NCI-H82 treated with DMSO at 0.1 percent for 48 hours (cell line): ENCODE data around the gene ACTBL2.
"Not testable (repeated sequence)": the region's sequence is repeated elsewhere in the genome, so short reads cannot be mapped to it uniquely, and the experiment has no call there.

Source experiments
- DNase-seq: peaks from one replicate; lab custom pipeline; 2025; ENCODE audit not compliant: unreplicated experiment; lab: John Stamatoyannopoulos, UW

ACTBL2 gene

DNA sequence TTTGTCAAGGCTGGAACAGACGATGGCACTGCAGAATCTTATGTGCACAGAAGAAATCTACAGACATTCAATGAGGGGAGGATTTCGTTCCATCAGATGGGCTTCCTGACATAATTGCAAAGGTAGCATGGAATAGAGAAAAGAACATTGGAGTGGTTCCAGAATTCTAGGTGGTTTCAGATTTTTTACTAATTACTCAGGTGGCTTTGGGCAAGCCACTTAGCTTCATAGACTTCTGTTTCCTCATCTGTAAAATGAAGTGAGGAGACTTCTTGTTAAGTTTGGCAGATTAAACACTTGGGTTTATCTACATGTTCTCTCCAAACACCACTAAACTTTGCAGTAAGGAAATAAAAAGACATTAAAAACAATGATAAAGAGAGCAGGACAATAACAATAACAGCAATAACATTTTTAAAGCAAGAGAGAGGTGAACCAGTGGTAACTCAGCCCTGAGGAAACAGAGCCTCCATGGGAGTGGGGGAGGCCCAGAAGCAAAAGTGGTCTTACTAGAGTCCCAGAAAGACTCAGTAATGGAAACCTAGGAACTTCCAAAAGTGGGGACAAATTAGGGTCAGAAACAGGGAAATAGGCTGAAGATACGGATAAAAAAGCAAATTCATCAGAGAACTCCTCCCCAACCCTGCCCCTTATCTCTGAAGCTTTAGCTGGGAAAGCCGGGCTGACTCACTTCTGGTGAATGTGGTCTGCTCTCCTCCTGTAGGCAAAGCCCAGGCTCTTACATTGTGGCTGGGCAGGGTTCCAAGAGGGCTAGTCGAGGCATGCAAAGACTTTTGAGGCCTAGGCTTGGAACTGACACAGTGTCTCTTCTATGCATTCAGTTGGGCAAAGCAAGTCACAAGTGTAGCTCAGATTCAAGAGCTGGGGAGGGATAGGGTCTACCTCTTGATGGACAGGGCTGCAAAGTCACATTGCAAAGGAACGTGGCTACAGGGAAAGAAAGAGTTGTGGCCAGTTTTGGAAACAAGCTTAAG, 11.8 kb upstream of the ACTBL2 start:
- DNase-seq = no peak

- no peak for DNase-seq
Measured at GRCh38 chr5:57493034-57493433, 10.4 kb upstream of the ACTBL2 start.

GRCh38 chr5:57492632-57493031, 10.0 kb upstream of the ACTBL2 start:
- no peak for DNase-seq

GRCh38 chr5:57491369-57491965, 8.9 kb upstream of the ACTBL2 start:
- DNase-seq = no peak

DNA sequence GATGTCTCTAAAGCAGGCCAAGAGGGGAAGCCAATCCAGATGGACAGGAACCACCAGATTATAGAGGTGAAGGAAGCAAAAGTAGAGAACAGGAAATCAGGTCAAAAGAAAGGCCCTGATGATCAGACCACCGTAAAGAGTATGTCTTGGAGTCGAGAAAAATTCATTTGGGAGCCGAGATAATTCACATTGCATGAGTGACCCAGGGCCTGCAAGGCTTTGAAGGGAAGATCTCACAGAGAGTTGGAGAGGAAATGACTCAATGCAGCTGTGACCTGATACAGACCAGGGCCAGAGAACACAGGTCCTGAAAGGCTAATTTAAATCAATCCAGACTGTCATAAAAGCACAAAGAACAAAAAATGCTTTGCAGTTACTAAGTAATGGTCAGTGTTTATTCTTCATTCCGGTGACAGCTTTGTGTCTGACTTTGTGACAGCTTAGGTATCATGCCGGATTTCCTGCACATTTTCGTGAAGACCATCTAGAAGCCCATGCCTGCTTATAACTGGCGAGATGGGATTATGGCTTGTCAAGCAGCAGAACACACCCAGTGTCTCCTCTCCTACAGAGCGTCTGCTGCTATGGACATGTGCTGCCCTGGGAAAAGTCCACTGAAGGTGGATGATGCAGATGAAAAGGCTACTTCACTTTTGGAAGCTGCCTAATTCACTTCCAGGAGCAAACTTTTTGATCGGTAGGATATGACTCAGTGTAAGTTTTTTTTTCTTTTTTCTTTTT, 5.8 kb upstream of the ACTBL2 start:
- DNase-seq = no peak

DNA sequence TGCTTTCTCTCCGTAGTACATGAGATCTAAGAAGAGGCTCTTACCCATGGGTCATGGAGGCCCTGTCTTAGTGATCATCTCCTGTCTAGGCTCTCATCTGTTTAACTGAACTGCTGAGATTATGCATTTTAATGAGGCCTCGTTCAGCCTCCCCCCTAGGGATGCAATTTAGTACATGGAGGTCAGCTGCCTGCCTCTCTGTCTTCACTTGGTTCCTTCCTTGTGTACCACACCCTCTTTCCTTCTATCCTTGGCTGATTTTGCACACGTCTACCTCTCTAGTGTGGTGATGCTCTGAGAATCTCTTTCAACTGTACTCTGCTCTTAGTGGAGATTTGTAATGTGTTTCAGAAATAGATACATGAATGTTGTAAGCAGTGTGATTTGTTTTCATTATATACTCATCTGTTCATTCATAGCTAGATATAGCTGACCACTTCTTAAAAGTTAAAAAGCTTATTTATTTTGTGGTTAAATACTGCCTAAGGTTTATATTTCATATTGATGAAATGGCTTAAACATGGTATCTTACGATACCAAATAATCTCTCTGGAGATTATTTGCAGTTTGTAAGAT, 3.5 kb upstream of the ACTBL2 start:
- DNase-seq = no peak

- no peak for DNase-seq
Measured at GRCh38 chr5:57478826-57479225, 3.8 kb downstream of the ACTBL2 start.

DNA sequence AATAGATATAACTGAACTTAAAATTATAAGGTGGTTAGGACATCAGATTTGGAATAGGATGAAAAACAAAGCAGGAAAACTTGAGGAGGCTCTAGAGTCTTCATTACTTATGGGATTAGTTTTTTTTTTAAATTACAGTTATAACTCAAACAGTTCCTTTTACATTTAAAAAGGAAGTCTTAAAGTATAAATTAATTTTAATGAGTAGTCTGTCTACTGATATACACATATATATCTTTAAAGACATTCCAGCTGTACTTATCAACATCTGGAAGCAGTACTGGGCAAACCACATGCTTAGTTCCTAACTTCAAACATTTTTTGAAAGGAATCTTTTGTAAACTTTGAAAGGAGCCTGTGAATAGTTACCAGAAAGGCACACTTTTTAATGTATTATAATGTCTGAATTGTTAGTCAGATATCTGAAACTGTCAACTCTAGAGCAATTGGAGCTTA, 6.0 kb downstream of the ACTBL2 start:
- no peak for DNase-seq

DNA sequence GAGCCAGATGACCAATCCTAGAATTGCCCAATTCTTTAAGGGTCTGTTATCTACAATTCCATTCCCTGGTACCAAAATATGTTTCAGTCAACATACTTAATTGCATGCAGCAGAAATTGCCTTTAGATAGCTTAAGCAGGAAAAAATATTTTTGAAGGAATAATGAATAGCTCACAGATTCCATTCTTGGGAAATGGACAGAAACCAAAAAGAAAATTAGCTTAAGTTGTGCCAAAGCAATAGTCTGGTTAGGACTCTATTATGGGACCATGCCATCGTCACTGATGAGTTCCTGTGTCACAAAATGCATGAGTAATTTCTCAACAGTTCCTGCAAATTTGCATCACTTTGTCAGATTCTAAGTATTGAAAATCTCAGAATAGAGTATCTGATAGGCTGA, 12.3 kb downstream of the ACTBL2 start:
- DNase-seq = no peak

DNA sequence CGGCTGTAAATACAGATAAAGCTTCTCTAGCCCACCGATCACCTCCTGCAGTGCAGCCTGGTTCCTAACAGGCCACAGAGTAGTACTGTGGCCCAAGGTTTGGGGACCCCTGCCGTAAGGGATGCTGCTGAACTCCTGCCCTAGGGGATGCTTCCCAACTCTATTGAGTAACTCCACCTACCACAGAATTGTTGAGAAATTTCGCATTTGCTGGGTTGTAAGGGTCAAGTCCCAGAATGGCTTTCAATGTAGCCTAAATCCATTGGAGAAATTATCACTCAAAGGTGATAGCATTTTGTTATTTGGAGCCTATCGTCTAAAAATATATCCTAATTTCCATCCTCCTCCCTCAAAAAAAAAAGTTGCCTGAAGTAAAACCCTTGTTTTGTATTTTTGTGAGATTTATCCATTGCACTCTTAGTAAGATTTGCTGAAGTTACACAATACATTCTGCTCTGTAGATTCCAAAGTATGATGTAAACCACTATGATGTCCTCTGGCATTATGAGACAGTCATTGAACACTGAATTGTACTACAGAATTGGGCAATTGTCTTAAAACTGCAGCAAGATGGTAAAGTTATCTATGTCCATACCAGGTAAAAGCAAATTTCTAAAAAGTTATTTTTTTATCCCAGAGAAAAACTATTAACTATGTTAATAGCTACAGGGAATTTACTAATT, 14.0 kb downstream of the ACTBL2 start:
- DNase-seq = no peak

GRCh38 chr5:57466544-57466943, 16.1 kb downstream of the ACTBL2 start:
- DNase-seq = no peak

DNA sequence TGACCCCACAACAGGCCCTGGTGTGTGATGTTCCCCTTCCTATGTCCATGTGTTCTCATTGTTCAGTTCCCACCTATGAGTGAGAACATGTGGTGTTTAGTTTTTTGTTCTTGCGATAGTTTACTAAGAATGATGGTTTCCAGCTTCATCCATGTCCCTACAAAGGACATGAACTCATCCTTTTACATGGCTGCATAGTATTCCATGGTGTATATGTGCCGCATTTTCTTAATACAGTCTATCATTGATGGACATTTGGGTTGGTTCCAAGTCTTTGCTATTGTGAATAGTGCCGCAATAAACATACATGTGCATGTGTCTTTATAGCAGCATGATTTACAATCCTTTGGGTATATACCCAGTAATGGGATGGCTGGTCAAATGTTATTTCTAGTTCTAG, 22.6 kb downstream of the ACTBL2 start:
- not testable (repeated sequence) for DNase-seq

DNA sequence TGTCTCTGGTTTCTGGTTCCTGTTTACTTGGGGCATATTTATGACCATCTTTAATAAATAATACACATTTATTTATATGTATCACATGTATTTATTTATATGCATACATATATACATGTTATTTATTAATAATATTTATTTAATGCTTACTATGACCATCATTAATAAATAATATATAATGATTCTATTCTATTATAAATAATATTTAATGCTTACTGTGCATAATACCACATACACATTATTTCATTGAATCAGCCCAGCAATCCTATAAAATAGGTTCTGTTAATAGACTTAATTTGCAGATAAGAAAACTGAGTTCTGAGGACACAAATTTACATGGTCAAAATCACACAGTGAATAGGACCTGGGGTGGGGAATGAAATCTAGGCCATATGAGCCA, 24.2 kb downstream of the ACTBL2 start:
- no peak for DNase-seq

DNA sequence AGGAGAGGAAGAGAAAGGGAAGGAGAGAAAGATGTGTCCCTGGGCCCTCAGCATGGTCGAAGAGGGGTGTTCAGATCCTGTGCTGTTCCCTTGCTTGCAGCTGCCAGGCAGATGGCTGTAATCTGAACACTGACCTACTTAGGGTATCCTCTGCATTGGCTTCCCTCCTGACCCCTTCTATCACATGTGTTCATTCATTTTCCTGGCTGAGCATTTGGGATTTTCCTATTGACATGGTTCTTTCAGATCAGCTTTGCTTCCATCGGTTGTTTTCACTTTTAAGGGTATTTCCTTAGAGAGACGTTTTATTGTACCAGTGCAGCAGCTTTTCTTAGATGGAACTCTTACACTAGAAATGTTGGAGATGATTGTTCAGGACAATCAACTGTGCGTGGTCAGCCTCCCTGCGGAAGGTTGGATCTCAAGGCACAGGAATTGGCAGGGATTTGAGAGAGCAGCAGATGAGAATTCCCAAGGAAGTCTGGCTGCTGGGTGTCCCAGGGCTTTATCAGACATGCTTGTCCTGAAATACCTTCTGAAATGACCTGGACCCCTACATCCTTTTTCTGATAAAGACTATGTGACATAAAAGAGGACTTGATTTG, 26.0 kb downstream of the ACTBL2 start:
- no peak for DNase-seq

DNA sequence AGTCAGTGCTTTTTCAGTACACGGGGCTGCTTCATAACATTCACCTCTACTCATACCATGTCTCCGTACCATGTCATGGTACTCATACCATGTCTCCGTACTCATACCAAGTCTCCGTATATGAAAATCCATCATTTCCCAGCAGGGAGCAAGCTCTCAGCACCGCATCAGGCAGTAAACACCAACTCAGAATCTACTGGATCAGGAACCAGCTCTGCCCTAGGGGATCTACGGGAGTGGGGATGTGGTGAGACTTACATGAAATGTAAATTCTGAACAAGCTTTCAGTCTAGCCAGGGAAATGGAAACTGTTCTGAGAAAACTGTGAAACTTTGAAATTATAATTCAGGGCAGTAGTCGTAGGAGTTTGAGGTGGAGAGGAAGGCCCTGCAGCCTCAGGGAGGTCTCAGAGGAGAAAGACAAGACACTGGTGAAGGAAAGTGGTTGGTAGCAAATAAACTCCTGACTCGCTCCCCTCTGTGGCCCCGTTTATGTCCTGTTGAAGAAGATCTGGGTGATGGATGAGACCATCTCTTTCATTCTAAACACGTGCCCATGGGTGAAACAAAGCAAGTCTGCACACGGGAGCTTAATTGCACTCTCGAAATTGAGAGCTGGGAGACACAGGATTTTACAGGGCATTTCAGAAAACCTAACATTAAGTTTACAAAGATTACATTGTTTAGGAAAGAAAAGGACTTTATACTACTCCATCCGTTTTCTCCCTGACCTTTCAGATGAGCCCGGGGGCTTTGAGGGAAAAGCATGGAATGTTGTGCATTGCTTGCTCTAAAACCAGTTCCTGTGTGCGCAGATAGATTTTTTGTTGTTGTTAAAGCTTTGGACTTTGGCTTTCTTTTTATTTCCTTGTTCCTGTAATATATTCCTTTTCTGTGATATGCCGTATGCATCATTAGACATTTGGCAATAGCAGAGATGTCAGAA, 26.8 kb downstream of the ACTBL2 start:
- DNase-seq = no peak

DNA sequence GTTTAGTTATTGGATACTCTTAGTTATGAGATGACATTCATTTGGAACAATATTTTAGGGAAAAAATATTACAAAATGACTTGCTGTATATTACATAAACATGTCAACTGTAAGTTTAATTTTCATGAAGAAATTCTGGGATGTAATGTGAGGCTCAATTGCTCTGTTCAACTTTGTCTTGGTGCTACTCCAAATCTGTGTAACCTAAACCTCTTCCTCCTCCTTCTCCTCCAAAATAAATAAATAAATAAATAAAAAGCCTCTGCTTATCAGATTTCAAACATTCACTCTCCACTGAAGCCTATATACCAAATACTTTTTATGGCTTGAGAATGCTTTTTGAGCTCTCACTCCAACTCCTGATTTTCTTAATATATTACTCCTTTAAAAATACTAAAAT, 27.7 kb downstream of the ACTBL2 start:
- DNase-seq = no peak

- no peak for DNase-seq
Measured at GRCh38 chr5:57453728-57454127, 28.9 kb downstream of the ACTBL2 start.

DNA sequence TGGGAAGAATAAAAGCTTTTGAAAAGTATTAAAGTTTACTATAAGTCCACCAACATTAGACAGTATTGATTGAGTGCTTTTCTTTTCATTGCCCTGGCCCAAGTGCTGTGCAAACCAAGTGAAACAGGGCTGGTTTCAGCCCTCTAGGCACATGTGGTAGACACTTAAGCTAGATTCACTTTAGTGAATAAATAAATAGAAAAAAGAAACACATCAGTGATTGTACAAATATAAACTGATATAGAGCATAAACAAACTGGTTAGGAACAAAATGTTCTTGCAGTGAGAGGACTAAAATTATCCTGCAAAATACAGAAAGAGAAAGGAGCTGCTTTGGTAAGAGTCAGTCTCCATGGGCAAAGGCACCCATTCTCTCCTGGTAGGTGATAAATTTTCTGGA, 29.7 kb downstream of the ACTBL2 start:
- DNase-seq = no peak
